ENCODE data around the gene SPRY1. TPM values are rescaled to one million over a fixed set of nuclear protein-coding genes. Genes with fewer than 3 reads are reported as not detected.

Gene SPRY1
- total and polyA plus RNA-seq, 2 of the 8 experiments (the other 6 are each of a cell fraction or from before 2014, with no cell fraction given) = 11.7 to 56.2 TPM

DNA sequence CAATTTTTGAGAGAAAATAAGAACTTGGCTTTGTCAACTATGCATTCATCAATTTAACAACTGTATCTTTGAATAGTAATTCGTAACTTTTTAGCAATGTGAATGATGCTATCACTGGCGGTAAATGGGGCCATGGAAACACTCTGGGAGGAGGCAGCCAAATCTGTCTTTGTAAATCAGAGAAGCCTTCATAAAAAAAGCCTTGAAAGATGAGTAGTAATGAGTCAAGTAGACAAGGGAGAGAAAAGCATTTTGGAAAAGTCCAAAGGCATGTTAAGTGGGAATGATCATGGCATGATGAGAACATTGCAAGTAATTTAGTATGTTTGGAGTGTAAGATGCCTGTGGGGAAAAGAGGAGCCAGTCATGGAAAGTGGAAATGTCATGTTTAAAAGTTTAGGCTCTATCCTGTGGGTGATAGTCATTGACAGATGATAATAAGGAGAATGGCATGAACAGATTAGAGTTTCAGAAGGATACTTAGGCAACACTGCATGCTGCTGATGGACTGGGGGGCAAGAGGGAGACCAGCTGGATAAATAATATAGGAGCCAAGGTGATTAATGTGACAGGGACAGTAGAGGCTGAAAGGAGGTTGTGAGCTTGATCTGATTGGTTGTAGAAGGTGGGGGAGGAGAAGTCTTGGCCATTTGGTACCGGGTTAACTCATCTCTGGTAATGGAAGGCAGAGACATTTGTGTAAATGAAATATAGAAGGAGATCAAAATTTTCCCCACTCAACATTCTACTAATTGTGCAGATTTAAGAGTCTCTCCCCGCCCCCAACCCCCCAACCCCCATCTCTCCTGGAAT lies 16.3 kb downstream of the SPRY1 start:
- POLR2A ChIA-PET (ENCODE audit: partially characterized antibody) = interaction anchor here (1.3 to 1.6 kb wide), 3 partner anchors 8 to 15 kb away, joined by 3 to 5 read pairs (median 4); no protein-coding TSS in a partner anchor
- Histone ChIP-seq H3K9ac (replicated peaks in 1 of 4; ENCODE audit: extremely low read depth in 1 of 4, low read depth in 3 of 4, low read length in 3 of 4) (no peak overlapping the region), H3K9me3 (ENCODE audit: insufficient read depth in 2 of 2, low read depth in 1 of 2, low read length in 1 of 2) (no peaks in the 10 kb centered on the region), H3K79me1 (ENCODE audit: low read depth, low read length) (no peaks in the 10 kb centered on the region), H2BK12ac (ENCODE audit: low read depth, low read length) (peak overlapping the region; percentile 53; the same call in 1 of the 2 replicates), H3K4ac (replicated peaks; ENCODE audit: insufficient read length, low read depth, low read length) (no peak overlapping the region), H3K14ac (ENCODE audit: insufficient read length) (no peak overlapping the region), H2BK120ac (replicated peaks; ENCODE audit: low read depth, low read length) (no peak overlapping the region), H4K5ac (ENCODE audit: insufficient read length, low read depth, low read length) (no peak overlapping the region), H3K36me3 (ENCODE audit: control insufficient read depth in 2 of 4, insufficient read depth in 4 of 4, low read length in 3 of 4) (no peaks in the 10 kb centered on the region), H2BK15ac (ENCODE audit: low read length) (no peak overlapping the region), H3K4me1 (replicated peaks in 1 of 4; ENCODE audit: control insufficient read depth in 3 of 4, insufficient read depth in 4 of 4, low read length in 3 of 4) (peaks cover 2 to 20% (median 10%) of the 10 kb centered on the region in 4 experiments), H2BK5ac (ENCODE audit: low read depth, low read length) (no peak overlapping the region), H3K23me2 (ENCODE audit: low read depth, low read length) (no peaks in the 10 kb centered on the region; the same call in 1 of the 2 replicates), H2BK20ac (ENCODE audit: low read length) (no peak overlapping the region), H3K23ac (ENCODE audit: insufficient read length) (no peak overlapping the region), H4K8ac (ENCODE audit: extremely low read depth, insufficient read depth, low read length) (no peak overlapping the region), H3K18ac (ENCODE audit: extremely low read depth, low read length) (no peak overlapping the region), H4K91ac (replicated peaks; ENCODE audit: insufficient read length, low read length) (no peak overlapping the region), H3K56ac (replicated peaks; ENCODE audit: insufficient read length, low read depth, low read length) (no peak overlapping the region), H2AFZ (ENCODE audit: low read length) (no peak overlapping the region), H3K4me2 (ENCODE audit: insufficient read depth in 1 of 2, low read depth in 2 of 2, low read length in 2 of 2) (no peak overlapping the region), H2AK5ac (ENCODE audit: low read depth, low read length) (no peak overlapping the region), H3K4me3 (ENCODE audit: extremely low read depth in 1 of 4, insufficient read depth in 2 of 4, low read depth in 3 of 4, low read length in 4 of 4) (no peak overlapping the region), H3K27me3 (replicated peaks in 1 of 4; ENCODE audit: control insufficient read depth in 3 of 4, extremely low read depth in 1 of 4, insufficient read depth in 3 of 4, low read length in 3 of 4) (no peaks in the 10 kb centered on the region), H4K20me1 (replicated peaks in 1 of 2; ENCODE audit: control insufficient read depth in 1 of 2, insufficient read depth in 2 of 2, low read length in 2 of 2) (no peaks in the 10 kb centered on the region), H3K27ac (ENCODE audit: low read depth, low read length) (no peak overlapping the region), H3K79me2 (ENCODE audit: control insufficient read depth in 1 of 2, insufficient read depth in 2 of 2, low read length in 2 of 2) (no peaks in the 10 kb centered on the region)
- CTCF ChIA-PET (ENCODE audit: partially characterized antibody) = interaction anchor here (1.1 kb wide), 1 partner anchor 20 kb away, joined by 3 read pairs; no protein-coding TSS in a partner anchor
- FAIRE-seq (no peak), DNase-seq (ENCODE audit: low read depth in 1 of 2, low spot score in 2 of 2) (no peak)
- WGBS, 2 experiments (ENCODE audit: extremely low coverage in 1 of 2, insufficient coverage in 1 of 2, insufficient read length in 1 of 2, insufficient replicate concordance in 2 of 2, low coverage in 1 of 2, low lambda C conversion rate in 2 of 2, missing lambda C conversion rate in 1 of 2) = 93% methylated on average over 4 of the region's 4 CpGs; no CpG with 5 or more reads in 1 of the 2 experiments
- no peak for TF ChIP-seq MAFK (IDR thresholded peaks at IDR 0.05; ENCODE audit: low read depth, low read length)
- TF ChIP-seq GABPA (IDR thresholded peaks at IDR 0.05; ENCODE audit: borderline replicate concordance, insufficient read depth, low read length) = no peak
